OCI-LY3 (cell line): ENCODE measurements around the gene ATL1.

ENCODE experiments used
- EZH2phosphoT487 ChIP-seq: fragments of 200-600 bp; shearing (Covaris generic); IDR thresholded peaks from 2 replicates; pipeline ENCODE4 v1.6.1; 2018; ENCODE audit warnings: antibody characterized with exemption, mixed run types, low read depth
- TF ChIP-seq, protein P1 (sequence below): fragments of 200-600, 300-600 bp; sonication (generic); IDR thresholded peaks from 2 replicates; pipeline ENCODE4 v1.5.1; 2014; ENCODE audit warnings: antibody characterized with exemption, low read length, low read depth

DNA sequence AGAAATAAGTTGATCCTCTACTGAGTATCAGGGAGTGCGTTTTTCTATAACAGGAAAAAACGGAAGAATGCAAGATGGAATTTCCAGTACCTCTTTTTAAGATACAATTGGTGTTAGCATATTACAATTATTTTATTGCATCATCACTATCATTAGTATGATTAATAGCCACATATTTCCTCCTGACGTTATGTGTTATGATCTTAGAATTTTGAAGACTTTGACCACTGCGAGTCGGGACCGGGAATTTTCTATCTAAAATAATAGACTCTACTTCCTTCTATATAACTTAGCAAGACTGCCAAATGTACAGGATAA is 108.8 kb downstream of the ATL1 start:
- TF ChIP-seq, protein P1, sequence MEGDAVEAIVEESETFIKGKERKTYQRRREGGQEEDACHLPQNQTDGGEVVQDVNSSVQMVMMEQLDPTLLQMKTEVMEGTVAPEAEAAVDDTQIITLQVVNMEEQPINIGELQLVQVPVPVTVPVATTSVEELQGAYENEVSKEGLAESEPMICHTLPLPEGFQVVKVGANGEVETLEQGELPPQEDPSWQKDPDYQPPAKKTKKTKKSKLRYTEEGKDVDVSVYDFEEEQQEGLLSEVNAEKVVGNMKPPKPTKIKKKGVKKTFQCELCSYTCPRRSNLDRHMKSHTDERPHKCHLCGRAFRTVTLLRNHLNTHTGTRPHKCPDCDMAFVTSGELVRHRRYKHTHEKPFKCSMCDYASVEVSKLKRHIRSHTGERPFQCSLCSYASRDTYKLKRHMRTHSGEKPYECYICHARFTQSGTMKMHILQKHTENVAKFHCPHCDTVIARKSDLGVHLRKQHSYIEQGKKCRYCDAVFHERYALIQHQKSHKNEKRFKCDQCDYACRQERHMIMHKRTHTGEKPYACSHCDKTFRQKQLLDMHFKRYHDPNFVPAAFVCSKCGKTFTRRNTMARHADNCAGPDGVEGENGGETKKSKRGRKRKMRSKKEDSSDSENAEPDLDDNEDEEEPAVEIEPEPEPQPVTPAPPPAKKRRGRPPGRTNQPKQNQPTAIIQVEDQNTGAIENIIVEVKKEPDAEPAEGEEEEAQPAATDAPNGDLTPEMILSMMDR, result no peak
- TF ChIP-seq EZH2phosphoT487, result no peak
